GM21576 (cell line): ENCODE results near the gene USP2.
"Not testable (repeated sequence)": the region's sequence is repeated elsewhere in the genome, so short reads cannot be mapped to it uniquely, and the experiment has no call there.

Experiments
- ATAC-seq: cut with Tn5 transposase; IDR thresholded peaks from one replicate; pipeline ENCODE4 v1.9.1; 2021; ENCODE audit warnings: mild to moderate bottlenecking, moderate library complexity; ENCODE audit not compliant: unreplicated experiment

USP2 gene

GRCh38 chr11:119414734-119415133 is 33.2 kb upstream of the USP2 start:
- ATAC-seq, result no peak

DNA sequence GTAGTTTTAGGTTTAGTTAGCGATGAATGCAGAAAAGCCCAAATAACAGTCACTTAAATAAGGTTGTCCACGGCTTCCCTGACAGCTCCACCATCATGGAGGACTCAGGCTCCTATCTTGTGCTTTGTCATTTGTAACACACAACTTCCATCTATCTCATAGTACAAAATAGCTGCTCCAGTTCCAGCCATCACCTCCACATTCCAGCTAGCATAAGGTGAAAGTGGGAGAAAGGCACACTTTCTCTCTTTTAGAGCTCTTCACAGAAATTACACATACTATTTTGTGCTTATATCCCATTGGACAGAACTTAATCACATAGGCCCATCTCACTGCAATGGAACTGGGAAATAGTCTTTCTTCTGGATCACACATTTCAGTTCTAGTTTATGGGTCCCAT is 32.8 kb upstream of the USP2 start:
- no peak for ATAC-seq

DNA sequence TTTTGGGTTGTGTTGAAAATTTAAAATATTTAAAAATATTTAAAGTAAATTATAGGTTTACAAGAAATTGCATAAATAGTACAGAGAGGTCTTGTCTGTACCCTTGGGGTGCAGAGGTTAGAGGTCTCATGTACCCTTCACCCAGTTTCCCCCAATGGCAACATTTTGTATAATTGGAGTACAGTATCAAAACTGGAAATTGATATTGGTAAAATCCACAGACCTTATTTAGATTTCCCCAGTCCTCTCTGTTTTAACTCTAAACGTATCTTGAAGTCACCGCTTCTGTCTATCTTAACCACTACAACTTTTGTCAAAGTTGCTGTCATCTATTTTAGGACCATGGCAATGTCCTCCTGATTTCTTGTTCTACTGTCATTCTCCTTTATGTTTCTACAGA is 30.6 kb upstream of the USP2 start:
- no peak for ATAC-seq

DNA sequence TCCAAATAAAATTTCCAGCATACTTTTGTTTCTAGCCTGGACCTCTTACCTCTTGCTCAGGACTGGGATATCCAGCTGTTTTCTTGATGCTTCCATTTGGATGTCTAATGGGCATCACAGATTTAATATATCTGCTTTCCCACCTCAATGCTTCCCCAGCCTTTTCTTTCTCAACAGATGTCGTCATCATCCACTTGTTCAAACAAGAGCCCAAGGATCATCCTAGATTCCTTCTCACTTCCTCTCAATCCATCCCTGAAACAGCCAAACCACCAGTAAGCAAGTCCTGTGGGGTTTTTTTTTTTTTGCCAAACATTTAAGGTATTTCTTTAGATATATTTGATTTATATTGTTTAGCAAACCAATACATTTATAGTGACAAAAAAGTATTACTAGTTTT is 29.0 kb upstream of the USP2 start:
- no peak for ATAC-seq

DNA sequence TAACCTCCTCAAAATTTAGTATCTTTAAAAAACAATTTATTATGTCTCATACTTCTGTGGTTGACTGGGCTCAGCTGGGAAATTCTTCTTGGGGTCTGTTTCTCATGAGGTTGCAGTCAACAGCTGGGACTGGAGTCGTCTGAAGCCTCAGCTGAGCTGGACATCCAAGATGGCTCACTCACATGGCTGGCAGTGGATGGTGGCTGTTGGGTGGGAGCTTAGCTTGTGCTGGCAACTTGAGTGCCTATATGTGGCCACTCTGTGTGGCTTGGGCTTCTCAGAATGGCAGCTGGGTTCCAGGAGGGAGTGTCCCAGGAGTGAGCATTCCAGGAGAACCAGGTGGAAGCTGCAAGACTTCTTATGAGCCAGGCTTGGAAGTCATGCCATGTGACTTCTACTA is 28.2 kb upstream of the USP2 start:
- ATAC-seq, result no peak

GRCh38 chr11:119406005-119406404 is 24.5 kb upstream of the USP2 start:
- ATAC-seq, result no peak

- ATAC-seq, result not testable (repeated sequence)
These were observed 24.0 kb upstream of the USP2 start for GRCh38 chr11:119405448-119405847.

DNA sequence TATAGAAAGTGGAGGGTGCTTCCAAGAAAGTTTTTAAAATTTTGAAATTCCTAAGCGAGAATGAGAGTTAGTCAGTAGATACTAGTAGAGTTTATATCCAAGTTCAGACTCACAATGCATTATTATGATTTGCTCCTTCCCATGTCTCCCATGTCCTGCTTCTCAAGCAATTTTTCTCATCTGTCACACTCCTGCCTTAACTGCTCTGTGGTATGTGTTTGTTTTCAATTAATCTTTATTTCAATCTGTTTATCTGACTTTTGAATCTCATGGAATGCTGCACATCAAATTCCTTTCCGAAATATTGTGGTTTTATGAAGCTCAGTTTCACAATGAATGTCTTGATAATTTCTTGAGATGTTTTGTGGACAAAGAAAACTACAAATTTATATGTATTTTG is 23.4 kb upstream of the USP2 start:
- no peak for ATAC-seq

DNA sequence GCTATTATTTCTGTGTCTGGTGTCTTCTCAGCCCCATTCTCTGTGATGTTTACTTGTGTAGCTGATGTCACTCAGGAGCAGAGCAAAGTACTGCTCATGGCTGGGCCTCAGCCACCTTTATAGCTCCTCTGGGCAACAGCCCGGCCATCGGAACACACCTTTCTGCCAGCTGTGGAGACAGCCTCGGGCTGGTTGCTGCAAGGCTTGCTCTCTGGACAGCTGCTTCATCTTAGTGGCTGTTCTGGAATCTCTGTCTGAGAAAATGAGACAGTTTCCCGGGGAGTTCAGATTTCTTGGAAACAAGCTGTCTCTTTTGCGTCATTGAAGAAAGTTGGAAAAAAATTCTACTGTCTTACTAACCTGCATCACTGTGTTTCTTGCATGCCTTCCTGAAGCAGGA is 21.5 kb upstream of the USP2 start:
- no peak for ATAC-seq

- no peak for ATAC-seq
These were observed 21.0 kb upstream of the USP2 start for GRCh38 chr11:119402470-119402869.

GRCh38 chr11:119400860-119401259 is 19.4 kb upstream of the USP2 start:
- ATAC-seq, result no peak

GRCh38 chr11:119397740-119398139 is 16.2 kb upstream of the USP2 start:
- no peak for ATAC-seq

DNA sequence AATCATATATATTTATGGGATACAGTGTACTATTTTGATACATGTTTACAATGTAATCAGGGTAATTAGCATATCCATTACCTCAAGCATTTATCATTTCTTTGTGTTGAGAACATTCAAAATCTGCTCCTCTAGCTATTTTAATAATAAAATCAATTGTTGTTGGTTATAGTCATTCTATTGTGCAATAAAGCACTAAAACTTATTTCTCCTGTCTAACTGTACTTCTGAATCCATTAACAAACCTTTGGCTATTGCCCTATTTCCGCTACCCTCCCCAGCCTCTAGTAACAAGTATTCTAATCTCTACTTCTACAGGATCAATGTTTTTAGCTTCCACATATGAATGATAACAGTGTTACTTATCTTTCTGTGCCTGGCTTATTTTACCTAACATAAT is 15.3 kb upstream of the USP2 start:
- no peak for ATAC-seq

GRCh38 chr11:119391275-119391674 is 9.8 kb upstream of the USP2 start:
- no peak for ATAC-seq

DNA sequence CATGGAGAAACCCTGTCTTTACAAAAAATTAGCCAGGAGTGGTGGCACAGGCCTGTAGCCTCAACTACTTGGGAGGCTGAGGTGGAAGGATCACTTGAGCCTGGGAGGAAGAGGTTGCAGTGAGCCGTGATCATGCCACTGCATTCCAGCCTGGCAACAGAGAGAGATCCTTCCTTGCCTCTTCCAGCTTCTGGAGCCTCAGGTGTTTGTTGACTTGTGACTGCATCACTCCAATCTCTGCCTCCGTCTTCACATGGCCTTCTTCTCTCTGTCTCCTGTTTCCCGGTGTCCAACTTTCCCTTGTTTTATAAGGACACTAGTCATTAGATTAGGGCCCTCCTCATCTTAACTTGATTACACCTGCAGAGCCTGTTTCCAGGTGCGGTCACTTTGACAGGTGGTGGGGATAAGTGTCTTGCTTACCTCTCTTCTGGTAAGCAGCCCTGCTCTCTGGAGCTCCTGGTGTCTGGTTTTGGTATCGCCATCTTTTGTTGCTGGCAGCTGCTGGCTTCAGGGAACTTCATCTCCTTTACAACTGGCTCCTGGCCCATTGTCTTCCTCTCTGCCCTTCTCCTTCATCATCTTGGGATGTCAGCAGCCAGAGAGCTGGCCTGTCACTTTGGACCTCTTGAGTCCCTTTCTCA is 8.2 kb upstream of the USP2 start:
- ATAC-seq, result no peak

- ATAC-seq, result no peak
These were observed 6.6 kb upstream of the USP2 start for GRCh38 chr11:119388103-119388502.

DNA sequence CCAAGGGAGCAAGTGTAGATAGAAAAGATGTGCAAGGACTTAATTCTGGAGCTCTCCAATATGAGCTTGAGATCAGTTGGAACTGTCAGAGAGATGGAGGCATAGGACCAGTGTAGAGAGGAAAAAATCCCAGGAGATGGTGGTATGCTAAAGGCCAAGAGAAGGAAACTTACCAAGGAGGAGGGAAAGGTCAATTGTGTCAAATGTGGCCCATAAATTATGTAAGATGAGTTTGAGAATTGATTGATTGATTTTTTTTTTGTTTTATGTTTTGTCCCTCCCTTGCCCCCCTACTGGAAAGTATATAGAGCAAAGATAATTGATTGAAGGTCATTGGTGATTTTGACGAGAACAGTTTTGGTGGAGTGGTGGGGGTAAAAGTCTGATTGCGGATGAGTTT is 2.8 kb upstream of the USP2 start:
- no peak for ATAC-seq

- ATAC-seq, result not testable (repeated sequence)
These were observed 1.0 kb upstream of the USP2 start for GRCh38 chr11:119382513-119382912.

DNA sequence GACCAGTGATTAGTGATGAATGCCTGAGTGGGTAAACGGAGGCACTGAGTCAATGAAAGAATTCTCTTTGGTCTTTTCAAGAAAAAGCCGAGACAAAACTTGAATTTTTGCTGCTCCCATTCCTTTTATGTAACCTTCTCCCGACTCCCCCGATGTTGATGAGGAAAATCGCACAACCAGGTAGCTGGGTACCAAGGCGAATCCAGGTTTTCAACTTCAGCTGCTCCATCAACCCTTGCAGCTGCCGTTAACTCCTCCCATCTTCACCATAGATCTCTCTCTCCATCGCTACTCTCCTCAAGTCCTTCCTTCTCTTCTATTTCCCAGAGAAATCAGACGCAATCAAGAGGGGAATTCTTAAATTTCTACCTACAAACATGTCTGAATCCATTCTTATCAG is 611 bp upstream of the USP2 start:
- no peak for ATAC-seq

GRCh38 chr11:119380827-119381180 is 686 bp downstream of the USP2 start:
- no peak for ATAC-seq

DNA sequence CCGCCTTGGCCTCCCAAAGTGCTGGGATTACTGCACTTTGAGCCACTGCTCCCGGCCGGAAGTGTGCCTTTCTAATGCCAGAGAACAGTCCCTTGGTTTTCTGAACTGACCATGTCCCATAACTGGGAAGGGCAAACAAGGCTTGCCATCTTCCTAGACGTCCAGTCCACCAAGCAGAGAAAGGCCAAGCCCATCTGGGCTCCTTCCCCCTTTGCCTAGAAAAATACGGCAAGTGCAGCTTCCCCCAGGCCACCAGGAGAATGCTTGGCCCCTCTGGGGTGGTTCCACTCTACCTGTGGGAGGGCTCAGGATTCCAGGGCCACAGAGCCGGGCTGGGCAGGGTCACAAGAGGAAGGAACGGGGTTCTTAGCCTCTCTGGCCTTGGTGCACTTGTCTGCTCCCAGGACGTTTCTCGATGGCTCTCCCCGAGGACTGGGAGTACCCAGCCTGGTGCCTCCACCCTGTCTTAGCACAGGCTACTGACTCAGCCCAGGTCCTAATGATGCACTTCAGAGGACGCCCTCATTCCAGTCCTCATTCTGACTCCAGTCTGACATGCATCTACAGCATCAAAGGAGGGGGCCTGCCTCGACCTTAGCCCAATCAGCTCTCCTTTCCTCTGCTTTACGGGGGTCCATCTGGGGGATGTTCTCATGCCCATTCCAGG is 1.2 kb downstream of the USP2 start:
- no peak for ATAC-seq

- no peak for ATAC-seq
These were observed 2.5 kb downstream of the USP2 start for GRCh38 chr11:119378851-119379465.
